Stimulated activated CD4-positive, alpha-beta T cell treated with anti-CD3 and anti-CD28 coated beads, Interleukin-12 subunit alpha, Interleukin-12 subunit beta, amount 100 ng/mL, for 48 hours (primary cell): ENCODE data around the gene NPDC1.

Experiments used
- DNase-seq, 3 donors: peaks; one replicate each; pipeline ENCODE4 v3.0.0-alpha.2; 2020; ENCODE audit warnings: low read depth in 2 of 3, low spot score in 1 of 3

NPDC1 gene

DNA sequence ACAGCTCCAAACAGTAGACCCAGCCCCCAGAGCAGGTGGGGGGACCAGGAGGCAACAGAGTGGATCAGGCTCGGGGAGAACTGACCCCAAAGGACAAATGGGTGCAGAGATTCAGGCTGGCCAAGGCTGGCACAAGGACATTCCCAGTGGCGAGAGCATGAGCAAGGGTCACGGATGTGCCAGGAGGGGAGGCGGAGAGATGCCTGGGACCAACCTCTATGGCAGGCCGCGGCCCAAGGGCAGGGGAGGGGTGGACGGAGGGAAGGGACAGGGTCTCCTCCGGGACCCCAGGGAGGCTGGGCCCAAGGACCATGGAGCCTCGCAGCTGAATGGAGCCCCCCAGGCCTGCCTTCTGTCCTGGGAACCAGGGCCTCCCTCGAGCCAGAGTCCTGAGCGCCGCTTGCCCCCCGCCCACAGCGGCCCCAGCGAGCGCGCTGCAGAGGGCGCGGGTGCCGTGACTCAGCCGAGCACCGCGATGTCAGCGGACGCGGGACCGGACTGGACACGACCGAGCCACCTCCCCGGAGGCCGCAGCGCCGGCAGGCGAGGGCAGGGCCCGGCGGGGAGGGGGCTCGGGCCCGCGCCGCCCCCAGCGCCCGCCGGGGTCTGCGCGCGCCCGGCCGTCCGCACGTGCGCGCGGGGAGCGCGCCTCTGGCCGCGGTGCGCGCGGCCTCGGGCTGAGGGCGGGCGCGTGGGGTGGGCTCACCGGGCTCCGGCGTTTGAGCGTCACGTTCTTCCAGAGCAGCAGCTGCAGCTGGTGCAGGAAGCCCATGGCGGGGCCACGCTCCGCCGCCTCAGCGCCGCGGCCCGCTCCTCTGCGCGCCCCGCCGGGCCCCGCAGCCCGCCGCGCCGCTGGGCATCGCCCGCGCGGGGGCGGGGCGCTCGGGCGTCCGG is 18.4 kb downstream of the NPDC1 start, which contains the start of gene ABCA2:
TSS of gene ABCA2 (minus strand) at position 869 of the 894 bp plus-strand sequence. CDS start at position 772, 97 bp downstream.
- no peak for DNase-seq

DNA sequence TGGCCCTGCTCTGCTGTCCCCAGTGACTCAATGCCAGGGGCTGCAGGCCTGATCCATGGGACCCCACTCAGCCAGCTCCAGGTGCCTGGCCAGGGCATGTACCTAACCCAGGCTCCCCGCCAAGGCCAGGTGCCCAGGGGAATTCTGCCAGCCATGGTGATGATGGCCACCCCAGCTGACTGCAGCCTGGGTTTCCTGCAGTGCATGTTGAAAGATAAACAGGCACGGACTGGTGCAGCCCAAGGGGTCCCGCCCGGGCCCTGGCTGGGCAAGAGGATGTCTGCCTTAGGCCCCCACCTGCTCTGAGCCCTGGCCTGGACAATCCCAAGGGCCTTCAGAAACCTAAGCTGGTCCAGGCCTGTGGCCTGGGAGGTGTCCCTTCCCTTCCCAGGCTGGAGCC is 19.1 kb downstream of the NPDC1 start:
- no peak for DNase-seq

DNA sequence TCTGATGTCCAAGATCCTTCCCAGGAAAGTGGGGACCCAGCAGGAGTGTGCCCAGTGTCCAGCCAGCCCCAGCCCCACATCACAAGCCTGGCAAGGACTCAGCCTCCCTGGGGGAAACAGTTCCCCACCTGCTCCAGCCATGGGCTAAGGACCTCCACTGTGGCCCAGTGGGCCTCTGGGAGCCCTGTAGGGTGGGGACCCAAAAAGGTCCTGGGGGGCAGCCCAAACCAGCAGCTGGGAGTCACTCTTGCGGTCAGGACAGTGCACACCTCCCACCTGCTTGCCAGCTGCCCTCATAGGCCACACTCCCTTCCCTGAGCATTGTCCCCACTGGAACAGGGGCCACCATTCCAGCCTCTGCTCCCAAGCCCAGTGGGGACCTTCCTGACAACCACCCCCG is 19.6 kb downstream of the NPDC1 start:
- DNase-seq = no peak

DNA sequence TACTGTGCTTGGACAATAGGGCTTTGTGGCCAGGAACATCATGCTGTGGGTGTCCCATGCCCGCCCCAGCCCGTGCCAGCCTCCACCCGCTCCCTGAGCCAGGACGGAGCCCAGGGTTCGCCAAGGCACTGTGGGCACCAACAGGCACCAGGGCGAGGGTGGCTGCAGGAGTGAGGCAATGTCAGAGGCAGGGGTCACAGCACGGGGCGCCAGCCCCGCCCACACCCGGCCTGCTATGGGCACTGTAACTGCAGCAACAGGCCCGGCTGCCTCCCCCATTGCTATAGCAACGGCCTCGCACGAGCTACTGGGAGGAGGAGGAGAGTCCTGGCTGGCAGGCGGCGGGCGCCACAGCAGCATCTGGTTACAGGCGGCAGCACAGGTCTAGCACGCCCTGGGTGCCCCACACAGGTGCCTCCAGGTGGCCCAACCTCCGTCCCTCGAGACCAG is 20.4 kb downstream of the NPDC1 start:
- no peak for DNase-seq

DNA sequence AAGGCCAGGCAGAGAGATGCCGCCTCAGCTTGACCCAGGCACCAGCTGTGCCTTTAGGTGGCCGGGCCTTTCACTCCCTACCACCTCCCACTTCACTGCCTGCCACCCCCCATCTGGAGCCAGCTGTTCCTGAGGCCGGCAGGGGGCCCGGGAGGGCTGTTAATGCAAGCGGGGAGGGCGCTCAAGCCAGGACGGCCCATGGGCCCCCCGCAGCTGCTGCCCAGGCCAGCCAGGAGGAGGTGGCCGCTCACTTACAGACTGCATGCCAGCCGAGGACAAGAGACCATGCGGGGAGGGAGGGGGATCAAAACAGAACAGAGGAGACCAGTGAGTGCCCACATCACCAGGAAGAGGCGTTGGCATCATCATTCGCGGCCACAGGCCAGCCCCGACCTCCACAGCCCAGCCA is 22.4 kb downstream of the NPDC1 start:
- no peak for DNase-seq

DNA sequence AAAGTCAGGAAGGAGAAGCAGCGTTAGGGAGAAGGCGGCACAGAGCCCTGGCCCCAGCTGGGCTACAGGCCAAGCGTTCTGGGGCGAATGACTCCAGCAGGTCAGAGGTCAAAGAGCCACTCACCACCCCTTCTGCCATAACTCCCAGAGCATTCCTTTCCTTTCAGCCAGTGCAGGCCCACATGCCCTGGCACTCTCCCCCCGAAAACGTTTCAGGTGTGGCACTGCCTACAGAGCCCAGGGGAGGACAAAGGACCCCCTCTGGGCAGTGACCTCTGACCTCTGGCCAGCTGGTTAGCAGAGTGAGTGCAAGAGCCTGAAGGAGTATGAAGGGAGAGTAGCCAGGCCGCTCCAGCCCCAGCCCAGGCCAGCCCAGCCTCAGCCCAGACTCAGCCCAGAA is 22.8 kb downstream of the NPDC1 start:
- no peak for DNase-seq

DNA sequence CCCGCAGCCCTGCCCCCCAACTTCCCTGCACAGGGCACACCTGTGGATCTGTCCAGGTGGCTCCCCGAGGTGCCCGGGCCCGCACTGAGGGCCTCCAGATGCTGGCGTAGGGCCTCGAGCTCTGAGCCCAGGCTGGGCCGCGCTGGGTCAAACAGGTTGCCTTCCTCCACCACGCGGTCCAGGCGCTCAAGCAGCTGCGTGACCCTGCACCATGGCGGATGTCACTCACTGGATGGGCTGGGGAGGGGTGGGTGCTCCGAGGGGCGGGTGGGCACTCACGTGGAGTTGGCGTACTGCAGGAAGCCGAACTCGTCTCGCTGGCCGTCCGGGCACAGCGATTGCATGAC is 23.3 kb downstream of the NPDC1 start:
- DNase-seq = no peak

DNA sequence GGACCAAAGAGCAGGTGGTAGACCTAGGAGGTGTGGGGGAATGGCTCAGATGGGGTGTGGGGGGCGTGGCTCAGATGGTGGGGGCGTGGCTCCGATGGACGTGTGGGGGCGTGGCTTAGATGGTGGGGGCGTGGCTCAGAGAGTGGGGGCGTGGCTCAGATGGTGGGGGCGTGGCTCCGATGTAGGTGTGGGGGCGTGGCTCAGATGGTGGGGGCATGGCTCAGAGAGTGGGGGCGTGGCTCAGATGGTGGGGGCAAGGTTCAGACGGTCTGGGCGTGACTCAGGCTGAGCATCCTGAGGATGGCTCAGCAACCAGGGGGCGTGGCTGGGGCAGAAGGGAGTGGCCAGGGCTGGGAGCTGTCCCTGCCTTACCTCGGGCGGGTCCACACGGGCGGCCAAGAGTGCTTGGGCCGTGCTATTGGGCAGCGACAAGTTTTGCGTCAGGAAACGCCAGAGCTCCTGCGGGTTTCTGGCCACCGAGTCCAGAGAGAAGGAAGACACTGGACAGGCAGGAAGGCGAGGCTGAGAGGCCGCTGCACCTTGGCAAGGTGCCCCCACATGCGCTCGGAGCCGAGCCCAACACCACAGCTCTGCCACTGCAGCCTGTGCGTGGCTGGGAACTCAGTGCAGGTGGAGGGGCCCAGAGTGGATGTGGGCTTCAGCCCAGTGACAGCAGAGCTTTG is 23.9 kb downstream of the NPDC1 start:
- peak; percentile 67 to 74 (median 71) for DNase-seq

DNA sequence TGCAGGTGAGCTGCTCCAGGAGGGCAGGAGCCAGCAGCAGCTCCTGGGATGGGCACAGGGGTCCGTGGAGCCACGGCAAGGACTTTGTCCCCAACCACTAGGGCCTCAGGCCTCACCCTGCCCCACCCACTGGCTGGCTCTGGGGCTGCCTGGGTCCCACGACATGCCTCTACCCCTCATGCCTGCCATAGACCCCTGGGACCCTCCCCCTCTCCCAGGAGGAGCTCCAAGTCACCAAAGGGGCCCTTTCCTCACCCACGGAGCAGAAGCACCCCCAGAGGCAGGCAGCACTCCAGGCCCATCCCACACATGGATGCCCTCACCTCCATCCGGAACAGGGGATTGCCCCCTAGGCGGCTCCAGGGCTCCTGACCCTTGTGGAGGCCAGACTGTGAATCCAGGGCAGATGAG is 24.4 kb downstream of the NPDC1 start:
- DNase-seq = no peak

DNA sequence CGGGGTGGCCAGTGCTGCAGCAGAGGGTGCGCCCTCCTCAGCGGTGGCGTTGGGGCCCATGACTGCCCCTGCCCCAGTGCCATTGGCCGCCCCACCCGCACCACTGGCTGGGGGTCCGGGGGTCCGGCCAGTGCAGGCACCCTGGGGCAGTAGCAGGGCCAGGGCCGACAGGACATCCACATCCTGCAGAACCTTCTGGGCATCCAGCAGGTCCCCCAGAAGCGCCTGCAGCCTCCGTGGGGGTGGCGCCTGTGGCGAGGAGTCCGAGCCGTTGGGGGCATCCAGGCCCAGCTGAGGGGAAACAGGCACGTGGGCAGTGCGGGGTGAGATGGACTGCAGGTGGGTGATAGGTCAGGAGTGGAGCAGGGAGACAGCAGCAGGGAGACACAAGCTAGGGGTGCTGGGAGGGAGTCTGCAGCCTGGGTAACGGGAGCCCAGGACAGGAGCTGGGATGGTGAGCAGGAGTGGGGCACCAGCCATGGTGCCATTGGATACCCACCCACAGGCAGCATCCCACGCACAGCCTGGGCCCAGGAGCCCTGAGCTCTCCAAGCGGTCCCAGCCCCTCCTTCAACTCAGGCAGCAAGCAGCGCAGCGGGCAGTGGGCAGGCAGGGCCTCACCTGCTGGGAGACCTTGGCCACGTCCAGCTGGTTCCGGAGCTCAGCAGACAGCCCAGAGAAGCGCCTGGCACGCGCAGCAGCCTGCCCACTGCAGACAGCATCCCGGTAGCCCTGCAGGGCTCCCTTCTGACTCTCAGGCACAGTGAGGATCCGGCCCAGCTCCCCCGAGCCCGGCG is 25.0 kb downstream of the NPDC1 start:
- no peak for DNase-seq

DNA sequence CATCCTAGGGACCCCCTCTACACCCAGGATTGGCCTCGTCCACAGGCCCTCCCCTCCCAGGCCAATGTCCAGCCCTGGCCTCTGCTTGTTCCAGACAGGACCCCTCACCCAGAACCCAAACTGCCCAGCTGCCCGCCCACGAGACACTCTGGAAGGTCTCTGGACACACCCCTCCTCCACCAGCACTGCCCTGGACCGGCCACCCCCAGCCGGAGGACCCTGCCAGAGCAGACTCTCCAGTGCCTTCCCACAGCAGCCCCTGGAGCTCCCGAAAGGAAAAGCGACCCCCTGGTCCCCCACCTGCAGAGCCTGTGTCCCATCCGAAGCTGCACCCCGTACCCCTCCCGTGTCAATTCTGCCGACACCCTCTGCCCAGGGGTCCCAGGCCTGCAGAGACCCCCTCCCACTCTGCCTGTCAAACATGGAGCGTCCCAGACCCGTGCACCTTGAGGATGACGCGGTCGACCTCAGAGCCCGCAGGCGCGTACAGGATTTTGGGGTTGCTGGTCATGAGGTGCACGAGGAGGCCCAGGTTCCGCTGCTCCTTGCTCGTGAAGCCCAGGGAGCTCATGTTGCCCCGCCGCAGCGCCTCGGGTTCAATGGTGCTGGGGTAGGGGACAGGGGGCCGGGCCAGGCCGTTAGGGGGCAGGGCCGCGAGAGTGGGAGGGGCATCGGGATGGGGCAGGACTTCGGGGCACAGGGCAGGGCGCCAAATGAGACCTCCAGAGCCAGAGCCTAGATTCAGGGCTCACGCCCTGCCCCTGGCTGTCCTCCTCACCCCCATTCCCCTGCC is 25.9 kb downstream of the NPDC1 start:
- DNase-seq = no peak

DNA sequence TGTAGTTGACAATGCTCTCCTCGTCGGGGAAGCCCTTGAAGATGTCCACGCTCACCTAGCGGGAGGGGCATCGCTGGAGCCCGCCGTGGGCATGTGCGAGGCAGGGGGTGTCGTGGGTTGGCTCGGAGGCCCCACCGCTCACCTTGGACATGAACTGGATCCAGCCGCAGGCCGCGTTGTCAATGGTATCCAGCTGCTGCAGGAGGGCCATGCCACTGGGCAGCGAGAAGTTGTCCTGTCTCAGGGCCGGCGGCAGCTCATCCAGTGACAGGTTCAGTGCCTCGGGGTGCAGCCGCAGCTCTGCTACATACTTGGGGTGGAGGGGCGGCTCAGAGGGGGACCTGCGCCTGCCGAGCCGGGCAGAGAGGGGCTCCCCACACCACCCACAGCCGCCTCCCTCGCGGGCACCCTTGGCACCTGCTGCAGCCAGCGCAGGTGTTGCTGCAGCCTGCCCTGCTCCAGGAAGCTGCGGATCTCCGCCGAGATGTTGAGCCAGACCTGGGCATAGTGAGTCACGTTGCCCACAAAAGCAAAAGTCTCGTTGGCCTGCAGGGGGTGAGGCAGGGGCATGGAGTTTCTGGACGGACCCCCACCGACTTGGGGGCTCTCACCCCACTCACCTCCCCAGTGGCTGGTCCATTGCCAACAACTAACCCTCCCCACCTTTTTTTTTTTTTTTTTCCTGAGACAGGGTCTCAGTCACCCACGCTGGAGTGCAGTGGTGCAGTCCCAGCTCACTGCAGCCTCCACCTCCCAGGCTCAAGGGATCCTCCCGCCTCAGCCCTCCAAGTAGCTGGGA is 27.0 kb downstream of the NPDC1 start:
- no peak for DNase-seq

DNA sequence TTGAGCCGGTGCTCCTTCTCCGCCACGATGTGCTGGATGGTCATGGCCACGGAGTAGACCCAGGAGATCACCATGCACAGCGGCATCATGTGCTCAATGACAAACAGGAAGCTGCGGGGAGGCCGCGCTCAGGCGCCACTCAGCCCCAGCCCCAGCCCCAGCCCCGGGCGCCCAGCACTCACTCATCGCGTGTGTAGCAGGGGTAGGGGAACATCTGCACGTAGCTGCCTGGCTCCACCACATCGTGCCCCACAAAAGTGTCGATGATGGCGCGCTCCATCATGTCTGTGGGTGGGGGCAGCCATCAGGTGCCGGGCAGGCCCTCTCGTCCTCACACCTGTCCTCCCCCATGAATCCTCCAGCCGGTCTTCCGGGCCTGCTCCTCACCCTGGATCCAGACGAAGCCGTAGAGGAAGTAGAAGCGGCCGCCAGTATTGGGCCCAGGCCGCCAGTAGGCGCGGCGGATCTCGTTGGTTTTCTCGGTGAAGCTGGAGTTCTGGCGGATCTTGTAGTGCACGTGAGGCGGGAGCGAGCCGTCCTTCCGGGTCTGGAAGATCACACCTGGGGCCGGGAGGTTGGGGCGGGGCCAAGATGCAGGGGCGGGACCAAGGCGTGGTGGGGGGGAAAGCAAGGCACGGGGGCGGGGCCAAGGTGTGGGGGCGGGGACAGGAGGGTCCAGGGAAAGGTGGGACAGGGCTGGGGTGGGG is 28.0 kb downstream of the NPDC1 start:
- no peak for DNase-seq

DNA sequence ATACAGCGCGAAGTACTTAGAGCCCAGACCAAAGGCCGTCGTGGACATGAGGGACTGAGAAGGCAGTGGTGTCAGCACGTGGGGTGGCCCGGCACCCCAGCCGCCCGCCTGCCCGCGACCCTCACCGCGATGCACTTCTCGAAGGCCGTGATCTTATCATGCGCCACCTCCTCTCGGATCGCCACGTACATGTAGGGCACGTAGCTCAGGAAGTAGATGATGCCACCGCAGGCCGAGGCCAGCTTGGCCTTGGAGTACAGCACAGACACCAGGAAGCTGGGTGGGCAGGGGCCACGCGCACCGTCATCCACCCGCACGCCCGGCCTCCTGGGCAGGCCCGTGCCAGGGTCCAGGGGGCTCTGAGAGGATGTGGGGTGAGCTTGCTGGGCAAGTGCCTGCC is 28.9 kb downstream of the NPDC1 start:
- DNase-seq = no peak

DNA sequence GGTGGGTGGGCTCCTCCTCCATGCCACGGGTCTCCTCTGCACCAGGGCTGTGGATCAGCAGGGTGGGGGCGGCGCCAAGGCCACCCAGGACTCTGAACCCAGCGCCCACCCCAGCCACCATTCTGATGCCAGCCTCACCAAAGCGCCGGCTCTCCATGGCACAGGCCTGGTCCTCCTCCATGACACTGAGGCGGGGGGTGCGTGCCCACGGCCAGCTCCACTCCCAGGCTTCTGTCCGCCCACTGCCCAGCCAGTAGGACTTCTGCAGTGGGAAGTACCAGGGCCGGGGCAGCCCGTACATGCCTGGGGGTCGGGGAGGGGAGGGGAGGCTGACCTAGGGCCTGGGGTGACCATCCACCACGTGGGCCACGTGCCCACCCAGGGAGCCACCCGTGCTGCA is 29.5 kb downstream of the NPDC1 start:
- DNase-seq = no peak

DNA sequence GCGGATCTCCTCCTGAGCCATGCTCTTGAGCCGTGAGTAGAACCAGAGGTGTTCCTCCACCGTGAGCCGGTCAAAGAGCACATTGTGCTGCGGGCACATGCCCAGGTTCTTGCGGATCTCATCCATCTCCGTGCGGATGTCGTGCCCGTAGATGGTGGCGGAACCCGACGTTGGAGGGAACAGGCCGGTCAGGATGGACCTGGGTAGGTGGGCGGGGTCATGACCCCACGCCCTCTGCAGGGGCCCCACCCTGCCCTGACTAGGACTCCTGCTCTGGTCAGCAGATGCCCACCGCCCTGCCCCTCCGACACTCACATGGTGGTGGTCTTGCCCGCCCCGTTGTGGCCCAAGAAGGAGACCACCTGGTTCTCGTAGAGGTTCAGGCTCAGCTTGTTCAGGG is 30.0 kb downstream of the NPDC1 start:
- no peak for DNase-seq

DNA sequence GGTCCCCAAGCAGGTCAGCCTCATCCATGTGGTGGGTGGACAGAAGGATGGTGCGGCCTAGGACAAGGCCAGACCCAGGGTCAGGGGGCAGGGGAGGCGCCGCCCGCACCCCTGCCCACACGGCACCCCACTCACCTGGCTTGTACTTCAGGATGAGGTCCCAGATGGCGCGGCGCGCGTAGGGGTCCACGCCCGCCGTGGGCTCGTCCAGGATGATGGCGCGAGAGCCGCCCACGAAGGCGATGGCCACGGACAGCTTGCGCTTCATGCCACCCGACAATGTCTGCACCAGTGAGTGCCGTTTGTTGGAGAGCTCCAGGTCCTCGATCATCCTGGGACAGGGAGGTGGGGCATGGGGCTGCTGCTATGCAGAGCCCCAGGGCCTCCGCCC is 30.4 kb downstream of the NPDC1 start:
- DNase-seq = no peak

DNA sequence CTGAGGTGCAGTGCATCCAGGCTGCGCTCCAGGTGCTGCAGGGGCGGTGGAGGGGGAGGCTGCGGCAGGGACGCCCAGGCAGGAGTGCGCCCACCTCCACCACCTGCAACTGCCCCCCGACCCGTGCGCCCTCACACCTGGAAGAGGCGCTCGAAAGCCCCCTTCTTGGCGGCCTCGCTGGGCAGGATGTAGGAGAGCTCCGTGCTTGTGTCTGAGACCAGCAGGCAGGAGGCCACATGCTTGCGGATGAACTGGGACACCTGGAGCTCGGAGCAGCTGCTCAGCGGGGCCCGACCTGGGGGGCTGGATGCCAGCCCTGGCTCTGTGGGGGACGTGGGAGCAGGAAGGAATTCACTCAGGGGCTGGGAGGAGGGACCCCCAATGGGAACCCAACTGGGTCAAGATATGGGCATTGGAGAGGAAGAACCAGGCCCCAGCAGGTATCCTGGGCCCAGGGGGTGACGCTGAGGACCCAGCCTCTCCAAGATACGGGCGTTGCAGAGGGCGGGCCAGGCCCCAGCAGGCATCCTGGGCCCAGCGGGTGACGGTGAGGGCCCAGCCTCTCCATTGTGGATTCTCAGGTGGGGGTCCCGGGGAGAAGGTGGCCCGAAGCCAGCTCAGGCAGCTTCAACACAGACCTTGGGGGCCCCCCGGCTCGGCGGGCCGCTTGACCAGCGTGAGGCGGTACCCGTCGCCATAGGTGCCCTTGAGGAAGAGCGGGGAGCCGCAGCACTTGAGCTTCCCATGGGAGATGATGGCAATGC is 31.0 kb downstream of the NPDC1 start:
- DNase-seq = no peak

DNA sequence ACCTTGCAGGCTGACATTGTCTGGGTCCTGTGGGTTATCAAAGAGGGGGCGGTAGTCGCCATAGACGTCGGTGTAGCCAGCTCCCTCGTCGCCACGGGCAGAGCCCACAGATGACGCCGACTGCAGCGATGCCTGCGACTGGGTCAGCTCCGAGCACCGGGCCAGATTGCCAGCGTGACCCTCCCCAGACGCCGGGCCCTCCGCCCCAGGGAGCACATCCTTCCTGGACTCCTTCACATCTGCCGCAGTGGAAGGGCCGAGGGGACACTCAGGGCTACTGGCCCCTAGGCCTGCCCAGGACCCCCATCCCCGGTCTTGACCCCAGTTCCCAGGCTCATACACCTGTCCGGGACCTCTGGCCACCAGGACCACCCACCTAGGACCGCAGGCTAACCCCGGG is 31.8 kb downstream of the NPDC1 start:
- no peak for DNase-seq
